Glutamatergic neuron (in vitro differentiated cells): ENCODE measurements around the gene TANGO6. TPM values are rescaled to one million over a fixed set of nuclear protein-coding genes. Genes with fewer than 3 reads are reported as not detected.

ENCODE experiments used
- DNase-seq: peaks from one replicate; pipeline ENCODE4 v3.0.0; 2022
- H3K27ac Mint-ChIP-seq: one replicate; pipeline ENCODE4 v1.8.0; 2020; ENCODE audit warnings: mild to moderate bottlenecking, mixed read lengths, inconsistent platforms; ENCODE audit not compliant: unreplicated experiment
- H3K27me3 Mint-ChIP-seq: one replicate; pipeline ENCODE4 v1.8.0; 2020; ENCODE audit warnings: mild to moderate bottlenecking, moderate library complexity, mixed read lengths, inconsistent platforms; ENCODE audit not compliant: unreplicated experiment
- H3K36me3 Mint-ChIP-seq: one replicate; pipeline ENCODE4 v1.8.0; 2020; ENCODE audit warnings: mild to moderate bottlenecking, mixed read lengths, inconsistent platforms; ENCODE audit not compliant: unreplicated experiment
- H3K4me1 Mint-ChIP-seq: one replicate; pipeline ENCODE4 v1.8.0; 2020; ENCODE audit warnings: mild to moderate bottlenecking, low read depth, mixed read lengths, inconsistent platforms; ENCODE audit not compliant: unreplicated experiment
- H3K4me3 Mint-ChIP-seq: one replicate; pipeline ENCODE4 v1.8.0; 2020; ENCODE audit warnings: mild to moderate bottlenecking, mixed read lengths, inconsistent platforms; ENCODE audit not compliant: unreplicated experiment
- H3K9me3 Mint-ChIP-seq: one replicate; pipeline ENCODE4 v1.8.0; 2020; ENCODE audit warnings: mild to moderate bottlenecking, moderate library complexity, mixed read lengths, inconsistent platforms; ENCODE audit not compliant: unreplicated experiment
- CTCF ChIP-seq: fragments of 200-600 bp; sonication (generic); IDR thresholded peaks from one replicate; pipeline ENCODE4 v1.5.0; 2021; ENCODE audit not compliant: partially characterized antibody, unreplicated experiment
- total RNA-seq: library from RNA; stranded (reverse); fragmentation: NEBNext Ultra II Directional; extraction: Animal tissue kit (Norgen Biotek cat#: 25700); gene quantifications from one replicate; pipeline ENCODE4 v1.2.1, GENCODE V29; 2021; ENCODE audit not compliant: unreplicated experiment

Gene TANGO6
- total RNA-seq, 1 donor from 2014 or later: 16.1 TPM

GRCh38 chr16:69114976-69115355 is 271.6 kb downstream of the TANGO6 start:
- no peaks in the 10 kb centered on the region for H3K4me1 Mint-ChIP-seq
- no peak overlapping the region for H3K4me3 Mint-ChIP-seq
- peaks cover 4% of the 10 kb centered on the region for H3K9me3 Mint-ChIP-seq
- H3K27ac Mint-ChIP-seq: no peak overlapping the region
- no peak for DNase-seq
- TF ChIP-seq CTCF: no peak
- peaks cover 9% of the 10 kb centered on the region for H3K36me3 Mint-ChIP-seq
- no peaks in the 10 kb centered on the region for H3K27me3 Mint-ChIP-seq

GRCh38 chr16:69115361-69115760 is 272.0 kb downstream of the TANGO6 start:
- no peak overlapping the region for H3K27ac Mint-ChIP-seq
- peaks cover 4% of the 10 kb centered on the region for H3K9me3 Mint-ChIP-seq
- H3K4me1 Mint-ChIP-seq: no peaks in the 10 kb centered on the region
- no peak overlapping the region for H3K4me3 Mint-ChIP-seq
- TF ChIP-seq CTCF: no peak
- H3K36me3 Mint-ChIP-seq: peaks cover 9% of the 10 kb centered on the region
- no peaks in the 10 kb centered on the region for H3K27me3 Mint-ChIP-seq
- DNase-seq: no peak

- Mint-ChIP-seq H3K4me3 (no peak overlapping the region), H3K4me1 (no peaks in the 10 kb centered on the region), H3K36me3 (peaks cover 9% of the 10 kb centered on the region), H3K9me3 (peaks cover 4% of the 10 kb centered on the region), H3K27ac (no peak overlapping the region), H3K27me3 (no peaks in the 10 kb centered on the region)
- no peak for DNase-seq
- TF ChIP-seq CTCF: no peak
Measured at GRCh38 chr16:69115837-69116236, 272.5 kb downstream of the TANGO6 start.

GRCh38 chr16:69116256-69116875 is 273.0 kb downstream of the TANGO6 start:
- no peak for TF ChIP-seq CTCF
- H3K36me3 Mint-ChIP-seq: peaks cover 9% of the 10 kb centered on the region
- no peak for DNase-seq
- no peak overlapping the region for H3K27ac Mint-ChIP-seq
- no peak overlapping the region for H3K4me3 Mint-ChIP-seq
- no peaks in the 10 kb centered on the region for H3K27me3 Mint-ChIP-seq
- H3K4me1 Mint-ChIP-seq: no peaks in the 10 kb centered on the region
- peaks cover 4% of the 10 kb centered on the region for H3K9me3 Mint-ChIP-seq

- Mint-ChIP-seq H3K36me3 (peaks cover 9% of the 10 kb centered on the region), H3K27ac (no peak overlapping the region), H3K4me3 (no peak overlapping the region), H3K27me3 (no peaks in the 10 kb centered on the region), H3K4me1 (no peaks in the 10 kb centered on the region), H3K9me3 (peaks cover 4% of the 10 kb centered on the region)
- TF ChIP-seq CTCF: no peak
- DNase-seq: no peak
Measured at GRCh38 chr16:69116906-69117305, 273.6 kb downstream of the TANGO6 start.
